HCT116 (cell line): ENCODE results near the gene SUPT6H.

ENCODE experiments used
- CBX3 ChIP-seq: IDR thresholded peaks from 2 replicates; pipeline ENCODE4 v1.6.1; 2012; ENCODE audit warnings: low read depth
- CTCF ChIP-seq, 3 experiments: fragments of 200-600 bp in 1 of 3; sonication (generic) in 1 of 3; IDR thresholded peaks in 2 of 3; conservative IDR thresholded peaks in 1 of 3; 2 replicates each; pipeline ENCODE4 v1.5.1; 2012 to 2017; ENCODE audit warnings: low read depth in 2 of 3, low read length in 2 of 3, antibody characterized with exemption in 1 of 3, borderline replicate concordance in 1 of 3, control low read depth in 1 of 3, mild to moderate bottlenecking in 1 of 3, mixed read lengths in 1 of 3, mixed run types in 1 of 3, moderate library complexity in 1 of 3; ENCODE audit not compliant: insufficient read depth in 1 of 3
- EZH2 ChIP-seq: fragments of 200-600 bp; sonication (generic); IDR thresholded peaks from 2 replicates; pipeline ENCODE4 v1.6.1; 2017; ENCODE audit warnings: antibody characterized with exemption, mixed run types
- EZH2phosphoT487 ChIP-seq: fragments of 200-600 bp; IDR thresholded peaks from 2 replicates; pipeline ENCODE4 v1.6.1; 2018; ENCODE audit warnings: antibody characterized with exemption, borderline replicate concordance
- POLR2A ChIP-seq: IDR thresholded peaks from 2 replicates; pipeline ENCODE4 v1.7.0; 2011; ENCODE audit warnings: borderline replicate concordance; ENCODE audit not compliant: insufficient read depth, insufficient read length; ENCODE audit errors: extremely low read depth
- SP1 ChIP-seq: IDR thresholded peaks from 2 replicates; pipeline ENCODE4 v1.6.1; 2012; ENCODE audit warnings: low read depth
- TCF7L2 ChIP-seq: IDR thresholded peaks from 2 replicates; pipeline ENCODE4 v1.7.0; 2011; ENCODE audit warnings: borderline replicate concordance, inconsistent platforms; ENCODE audit not compliant: insufficient read depth, insufficient read length; ENCODE audit errors: extremely low read depth
- ZFX ChIP-seq: fragments of 450-650 bp; IDR thresholded peaks from 2 replicates; pipeline ENCODE4 v1.6.1; 2017

- TF ChIP-seq CTCF (IDR thresholded peaks at IDR 0.05 in 2 of 3, conservative IDR thresholded peaks at IDR 0.05 in 1 of 3; ENCODE audit: borderline replicate concordance in 1 of 3, insufficient read depth in 1 of 3, low read depth in 2 of 3, low read length in 2 of 3) = no peak
- TF ChIP-seq POLR2A = no peak
- TF ChIP-seq EZH2 = no peak
- TF ChIP-seq EZH2phosphoT487 = no peak
- TF ChIP-seq TCF7L2 = no peak
- peak; percentile 30; the same call in 1 of the 2 replicates for TF ChIP-seq SP1
- no peak for TF ChIP-seq ZFX
- TF ChIP-seq CBX3 = no peak
These were observed 62.6 kb downstream of the SUPT6H start for GRCh38 chr17:28724500-28725165.
